Measurements from ENCODE around the gene SLC22A17. TPM values are rescaled to one million over a fixed set of nuclear protein-coding genes. Genes with fewer than 3 reads are reported as not detected.

Gene SLC22A17
- total and polyA plus RNA-seq, 2 of the 13 experiments (the other 11 are each of a cell fraction or from before 2014, with no cell fraction given): 0.95 to 1.1 TPM

DNA sequence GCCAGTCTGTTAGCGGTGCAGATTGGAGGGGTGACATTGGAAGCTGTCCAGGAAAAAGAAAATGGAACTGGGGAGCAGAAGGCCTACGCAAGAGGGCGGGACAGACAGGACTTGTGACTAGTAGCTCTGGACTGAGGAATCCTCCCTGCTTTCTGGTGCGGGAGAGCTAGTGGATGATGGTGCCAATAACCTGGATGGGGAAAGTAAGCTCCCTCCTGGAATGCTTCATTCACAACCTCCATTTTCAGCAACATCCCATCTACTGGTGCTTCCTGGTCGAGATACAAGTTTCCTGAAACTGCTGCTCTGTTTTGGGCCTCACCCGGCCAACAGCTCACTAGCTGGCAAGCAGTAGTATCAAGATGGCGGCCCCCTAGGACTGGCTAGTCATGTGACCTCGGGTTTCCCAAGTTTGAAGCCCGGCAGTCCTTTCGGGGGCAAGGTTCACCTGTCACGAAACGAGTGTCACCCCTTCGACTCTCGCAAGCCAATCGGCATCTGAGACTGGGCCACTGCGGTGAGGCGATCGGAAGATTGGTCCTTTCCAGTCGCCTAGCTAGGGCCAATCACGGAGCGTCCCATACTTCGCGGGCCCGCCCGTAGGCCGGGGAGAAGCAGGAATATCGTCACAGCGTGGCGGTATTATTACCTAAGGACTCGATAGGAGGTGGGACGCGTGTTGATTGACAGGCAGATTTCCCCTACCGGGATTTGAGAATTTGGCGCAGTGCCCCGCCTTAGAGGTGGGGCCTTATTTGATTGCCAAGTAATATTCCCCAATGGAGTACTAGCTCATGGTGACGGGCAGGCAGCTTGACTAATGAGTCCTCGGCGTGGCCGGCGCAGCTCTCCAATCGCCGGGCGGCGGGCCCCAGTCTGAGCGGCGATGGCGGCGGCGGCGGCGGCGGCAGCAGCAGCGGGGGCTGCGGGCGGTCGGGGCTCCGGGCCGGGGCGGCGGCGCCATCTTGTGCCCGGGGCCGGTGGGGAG lies 31.8 kb downstream of the SLC22A17 start, which contains the start of gene PABPN1 (continued):
- no peak for TF ChIP-seq ZNF407 (CRISPR knock-in tag; IDR thresholded peaks at IDR 0.05; ENCODE audit: not compliant biosample characterization)
- TF ChIP-seq ZNF614 (CRISPR knock-in tag; IDR thresholded peaks at IDR 0.05; ENCODE audit: borderline replicate concordance): peak; percentile 99
- TF ChIP-seq ARHGAP35 (CRISPR knock-in tag; IDR thresholded peaks at IDR 0.05; ENCODE audit: borderline replicate concordance): peak; percentile 70
- TF ChIP-seq, protein P1, sequence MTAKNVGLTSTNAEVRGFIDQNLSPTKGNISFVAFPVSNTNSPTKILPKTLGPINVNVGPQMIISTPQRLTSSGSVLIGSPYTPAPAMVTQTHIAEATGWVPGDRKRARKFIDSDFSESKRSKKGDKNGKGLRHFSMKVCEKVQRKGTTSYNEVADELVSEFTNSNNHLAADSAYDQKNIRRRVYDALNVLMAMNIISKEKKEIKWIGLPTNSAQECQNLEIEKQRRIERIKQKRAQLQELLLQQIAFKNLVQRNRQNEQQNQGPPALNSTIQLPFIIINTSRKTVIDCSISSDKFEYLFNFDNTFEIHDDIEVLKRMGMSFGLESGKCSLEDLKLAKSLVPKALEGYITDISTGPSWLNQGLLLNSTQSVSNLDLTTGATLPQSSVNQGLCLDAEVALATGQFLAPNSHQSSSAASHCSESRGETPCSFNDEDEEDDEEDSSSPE (CRISPR knock-in tag; IDR thresholded peaks at IDR 0.05): peak; percentile 95
- peak; percentile 91; the same call in 1 of the 2 replicates for TF ChIP-seq ZSCAN5A (CRISPR knock-in tag; IDR thresholded peaks at IDR 0.05; ENCODE audit: borderline replicate concordance)
- TF ChIP-seq, protein P2, sequence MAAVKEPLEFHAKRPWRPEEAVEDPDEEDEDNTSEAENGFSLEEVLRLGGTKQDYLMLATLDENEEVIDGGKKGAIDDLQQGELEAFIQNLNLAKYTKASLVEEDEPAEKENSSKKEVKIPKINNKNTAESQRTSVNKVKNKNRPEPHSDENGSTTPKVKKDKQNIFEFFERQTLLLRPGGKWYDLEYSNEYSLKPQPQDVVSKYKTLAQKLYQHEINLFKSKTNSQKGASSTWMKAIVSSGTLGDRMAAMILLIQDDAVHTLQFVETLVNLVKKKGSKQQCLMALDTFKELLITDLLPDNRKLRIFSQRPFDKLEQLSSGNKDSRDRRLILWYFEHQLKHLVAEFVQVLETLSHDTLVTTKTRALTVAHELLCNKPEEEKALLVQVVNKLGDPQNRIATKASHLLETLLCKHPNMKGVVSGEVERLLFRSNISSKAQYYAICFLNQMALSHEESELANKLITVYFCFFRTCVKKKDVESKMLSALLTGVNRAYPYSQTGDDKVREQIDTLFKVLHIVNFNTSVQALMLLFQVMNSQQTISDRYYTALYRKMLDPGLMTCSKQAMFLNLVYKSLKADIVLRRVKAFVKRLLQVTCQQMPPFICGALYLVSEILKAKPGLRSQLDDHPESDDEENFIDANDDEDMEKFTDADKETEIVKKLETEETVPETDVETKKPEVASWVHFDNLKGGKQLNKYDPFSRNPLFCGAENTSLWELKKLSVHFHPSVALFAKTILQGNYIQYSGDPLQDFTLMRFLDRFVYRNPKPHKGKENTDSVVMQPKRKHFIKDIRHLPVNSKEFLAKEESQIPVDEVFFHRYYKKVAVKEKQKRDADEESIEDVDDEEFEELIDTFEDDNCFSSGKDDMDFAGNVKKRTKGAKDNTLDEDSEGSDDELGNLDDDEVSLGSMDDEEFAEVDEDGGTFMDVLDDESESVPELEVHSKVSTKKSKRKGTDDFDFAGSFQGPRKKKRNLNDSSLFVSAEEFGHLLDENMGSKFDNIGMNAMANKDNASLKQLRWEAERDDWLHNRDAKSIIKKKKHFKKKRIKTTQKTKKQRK (IDR thresholded peaks at IDR 0.05; ENCODE audit: low read length): peak; percentile 99
- TF ChIP-seq CEBPG (CRISPR knock-in tag; IDR thresholded peaks at IDR 0.05): peak; percentile 83
- TF ChIP-seq, protein P3, sequence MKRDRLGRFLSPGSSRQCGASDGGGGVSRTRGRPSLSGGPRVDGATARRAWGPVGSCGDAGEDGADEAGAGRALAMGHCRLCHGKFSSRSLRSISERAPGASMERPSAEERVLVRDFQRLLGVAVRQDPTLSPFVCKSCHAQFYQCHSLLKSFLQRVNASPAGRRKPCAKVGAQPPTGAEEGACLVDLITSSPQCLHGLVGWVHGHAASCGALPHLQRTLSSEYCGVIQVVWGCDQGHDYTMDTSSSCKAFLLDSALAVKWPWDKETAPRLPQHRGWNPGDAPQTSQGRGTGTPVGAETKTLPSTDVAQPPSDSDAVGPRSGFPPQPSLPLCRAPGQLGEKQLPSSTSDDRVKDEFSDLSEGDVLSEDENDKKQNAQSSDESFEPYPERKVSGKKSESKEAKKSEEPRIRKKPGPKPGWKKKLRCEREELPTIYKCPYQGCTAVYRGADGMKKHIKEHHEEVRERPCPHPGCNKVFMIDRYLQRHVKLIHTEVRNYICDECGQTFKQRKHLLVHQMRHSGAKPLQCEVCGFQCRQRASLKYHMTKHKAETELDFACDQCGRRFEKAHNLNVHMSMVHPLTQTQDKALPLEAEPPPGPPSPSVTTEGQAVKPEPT (CRISPR knock-in tag; IDR thresholded peaks at IDR 0.05; ENCODE audit: low read depth): peak; percentile 91
